Panc1 (cell line): Measurements from ENCODE around the gene TSC2.
"Not testable (repeated sequence)": the region's sequence is repeated elsewhere in the genome, so short reads cannot be mapped to it uniquely, and the experiment has no call there.

Source experiments
- POLR2AphosphoS5 ChIP-seq: IDR thresholded peaks from 2 replicates; pipeline ENCODE4 v1.6.1; 2012; ENCODE audit warnings: mild to moderate bottlenecking, low read depth, low read length, moderate library complexity
- TCF7L2 ChIP-seq: IDR thresholded peaks from 2 replicates; pipeline ENCODE4 v1.6.1; 2011; ENCODE audit warnings: mild to moderate bottlenecking, low read depth, low read length, inconsistent platforms
- TF ChIP-seq, protein P1 (sequence below): fragments of 450-650 bp; IDR thresholded peaks from 2 replicates; pipeline ENCODE4 v1.5.1; 2017; ENCODE audit warnings: mild to moderate bottlenecking
- TF ChIP-seq, protein P2 (sequence below), 2 experiments: IDR thresholded peaks; 2 replicates each; pipeline ENCODE4 v1.6.1; 2011 to 2012; ENCODE audit warnings: low read depth in 2 of 2, control low read depth in 1 of 2, low read length in 1 of 2, mild to moderate bottlenecking in 1 of 2, moderate library complexity in 1 of 2; ENCODE audit not compliant: insufficient read depth in 1 of 2

DNA sequence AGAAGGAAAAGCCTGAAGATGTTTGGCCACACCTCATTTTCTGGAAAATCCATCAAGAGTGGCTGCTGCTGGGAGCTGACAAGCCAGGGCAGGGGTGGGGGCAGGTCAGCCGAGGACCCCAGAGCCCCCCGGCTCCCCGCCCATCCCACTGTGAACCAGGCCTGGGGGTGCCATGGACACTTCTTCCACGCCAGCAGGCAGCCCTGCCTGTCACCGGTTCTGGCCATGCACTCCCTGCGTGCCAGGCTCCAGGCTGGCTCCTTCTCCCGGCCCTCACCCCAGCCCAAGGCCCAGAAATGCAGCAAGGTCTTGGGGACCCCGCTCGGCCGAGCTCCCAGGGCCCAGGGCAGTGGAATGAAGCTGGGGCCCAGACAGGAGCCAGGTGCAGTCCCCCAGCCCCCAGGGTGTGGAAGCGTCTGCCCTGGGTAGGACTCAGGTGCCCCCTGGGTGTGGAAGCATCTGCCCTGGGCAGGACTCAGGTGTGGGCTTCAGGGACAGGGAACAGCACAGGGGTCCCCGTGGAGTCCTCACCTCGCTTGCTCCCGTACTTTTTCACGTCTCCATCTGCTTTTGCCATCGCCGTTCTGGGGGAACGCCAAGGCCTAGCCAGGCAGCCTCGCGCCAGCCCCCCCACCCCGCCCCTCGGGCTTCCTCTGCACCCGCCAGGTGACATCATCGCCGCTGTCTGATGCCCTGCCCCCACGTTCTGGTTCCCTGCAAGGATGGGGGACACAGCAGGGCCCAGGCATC is 75.3 kb downstream of the TSC2 start:
- TF ChIP-seq, protein P1, sequence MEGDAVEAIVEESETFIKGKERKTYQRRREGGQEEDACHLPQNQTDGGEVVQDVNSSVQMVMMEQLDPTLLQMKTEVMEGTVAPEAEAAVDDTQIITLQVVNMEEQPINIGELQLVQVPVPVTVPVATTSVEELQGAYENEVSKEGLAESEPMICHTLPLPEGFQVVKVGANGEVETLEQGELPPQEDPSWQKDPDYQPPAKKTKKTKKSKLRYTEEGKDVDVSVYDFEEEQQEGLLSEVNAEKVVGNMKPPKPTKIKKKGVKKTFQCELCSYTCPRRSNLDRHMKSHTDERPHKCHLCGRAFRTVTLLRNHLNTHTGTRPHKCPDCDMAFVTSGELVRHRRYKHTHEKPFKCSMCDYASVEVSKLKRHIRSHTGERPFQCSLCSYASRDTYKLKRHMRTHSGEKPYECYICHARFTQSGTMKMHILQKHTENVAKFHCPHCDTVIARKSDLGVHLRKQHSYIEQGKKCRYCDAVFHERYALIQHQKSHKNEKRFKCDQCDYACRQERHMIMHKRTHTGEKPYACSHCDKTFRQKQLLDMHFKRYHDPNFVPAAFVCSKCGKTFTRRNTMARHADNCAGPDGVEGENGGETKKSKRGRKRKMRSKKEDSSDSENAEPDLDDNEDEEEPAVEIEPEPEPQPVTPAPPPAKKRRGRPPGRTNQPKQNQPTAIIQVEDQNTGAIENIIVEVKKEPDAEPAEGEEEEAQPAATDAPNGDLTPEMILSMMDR: not testable (repeated sequence)
- TF ChIP-seq POLR2AphosphoS5, TCF7L2: not testable (repeated sequence)
- TF ChIP-seq, protein P2, sequence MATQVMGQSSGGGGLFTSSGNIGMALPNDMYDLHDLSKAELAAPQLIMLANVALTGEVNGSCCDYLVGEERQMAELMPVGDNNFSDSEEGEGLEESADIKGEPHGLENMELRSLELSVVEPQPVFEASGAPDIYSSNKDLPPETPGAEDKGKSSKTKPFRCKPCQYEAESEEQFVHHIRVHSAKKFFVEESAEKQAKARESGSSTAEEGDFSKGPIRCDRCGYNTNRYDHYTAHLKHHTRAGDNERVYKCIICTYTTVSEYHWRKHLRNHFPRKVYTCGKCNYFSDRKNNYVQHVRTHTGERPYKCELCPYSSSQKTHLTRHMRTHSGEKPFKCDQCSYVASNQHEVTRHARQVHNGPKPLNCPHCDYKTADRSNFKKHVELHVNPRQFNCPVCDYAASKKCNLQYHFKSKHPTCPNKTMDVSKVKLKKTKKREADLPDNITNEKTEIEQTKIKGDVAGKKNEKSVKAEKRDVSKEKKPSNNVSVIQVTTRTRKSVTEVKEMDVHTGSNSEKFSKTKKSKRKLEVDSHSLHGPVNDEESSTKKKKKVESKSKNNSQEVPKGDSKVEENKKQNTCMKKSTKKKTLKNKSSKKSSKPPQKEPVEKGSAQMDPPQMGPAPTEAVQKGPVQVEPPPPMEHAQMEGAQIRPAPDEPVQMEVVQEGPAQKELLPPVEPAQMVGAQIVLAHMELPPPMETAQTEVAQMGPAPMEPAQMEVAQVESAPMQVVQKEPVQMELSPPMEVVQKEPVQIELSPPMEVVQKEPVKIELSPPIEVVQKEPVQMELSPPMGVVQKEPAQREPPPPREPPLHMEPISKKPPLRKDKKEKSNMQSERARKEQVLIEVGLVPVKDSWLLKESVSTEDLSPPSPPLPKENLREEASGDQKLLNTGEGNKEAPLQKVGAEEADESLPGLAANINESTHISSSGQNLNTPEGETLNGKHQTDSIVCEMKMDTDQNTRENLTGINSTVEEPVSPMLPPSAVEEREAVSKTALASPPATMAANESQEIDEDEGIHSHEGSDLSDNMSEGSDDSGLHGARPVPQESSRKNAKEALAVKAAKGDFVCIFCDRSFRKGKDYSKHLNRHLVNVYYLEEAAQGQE (IDR thresholded peaks at IDR 0.05; ENCODE audit: insufficient read depth in 1 of 2, low read depth in 2 of 2, low read length in 1 of 2): not testable (repeated sequence)
